ENCODE results near the gene ZNF600.
"Not testable (repeated sequence)": the region's sequence is repeated elsewhere in the genome, so short reads cannot be mapped to it uniquely, and the experiment has no call there.

ZNF600 gene

GRCh38 chr19:52789440-52789839 is 2.8 kb upstream of the ZNF600 start:
- no peak for TF ChIP-seq CTCF (IDR thresholded peaks at IDR 0.05; ENCODE audit: low read depth, low read length, missing control alignments)
- no peak for DNase-seq (ENCODE audit: extremely low read depth, low read depth)
- no peak overlapping the region for H3K4me3 ChIP-seq (replicated peaks; ENCODE audit: low read depth, low read length)

DNA sequence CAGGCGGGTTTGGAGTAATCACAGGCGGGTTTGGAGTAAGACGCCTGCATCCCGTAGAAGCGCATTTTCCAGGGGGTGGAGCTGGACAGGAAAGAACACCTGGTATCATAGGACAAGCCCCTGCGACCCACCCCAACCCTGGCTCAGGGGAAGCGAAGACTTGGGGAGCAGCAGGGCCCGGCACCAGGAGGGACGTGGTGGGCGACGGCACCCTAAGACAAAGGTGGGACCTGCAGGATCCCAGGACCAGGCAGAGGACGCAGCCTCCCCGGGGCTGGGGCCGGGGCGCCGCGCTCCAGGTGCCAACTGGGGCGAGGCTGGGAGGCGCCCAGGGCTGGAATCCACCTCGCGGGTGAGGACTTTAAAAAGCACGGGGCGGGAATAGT is 520 bp downstream of the ZNF600 start:
- DNase-seq (ENCODE audit: extremely low read depth, low read depth), result no peak
- no peak for TF ChIP-seq CTCF (IDR thresholded peaks at IDR 0.05; ENCODE audit: low read depth, low read length, missing control alignments)
- peak overlapping the region; percentile 58 for H3K4me3 ChIP-seq (replicated peaks; ENCODE audit: low read depth, low read length)

GRCh38 chr19:52785506-52785905 is 1.1 kb downstream of the ZNF600 start:
- H3K4me3 ChIP-seq (replicated peaks; ENCODE audit: low read depth, low read length), result no peak overlapping the region; the same call in 1 of the 2 replicates
- DNase-seq (ENCODE audit: extremely low read depth, low read depth), result no peak
- TF ChIP-seq CTCF (IDR thresholded peaks at IDR 0.05; ENCODE audit: low read depth, low read length, missing control alignments), result no peak

GRCh38 chr19:52782864-52783263 is 3.7 kb downstream of the ZNF600 start:
- DNase-seq (ENCODE audit: extremely low read depth, low read depth); H3K4me3 ChIP-seq (replicated peaks; ENCODE audit: low read depth, low read length): not testable (repeated sequence)

GRCh38 chr19:52778811-52779210 is 7.8 kb downstream of the ZNF600 start:
- H3K4me3 ChIP-seq (replicated peaks; ENCODE audit: low read depth, low read length), result no peak overlapping the region
- DNase-seq (ENCODE audit: extremely low read depth, low read depth), result no peak
- no peak for TF ChIP-seq CTCF (IDR thresholded peaks at IDR 0.05; ENCODE audit: low read depth, low read length, missing control alignments)

DNA sequence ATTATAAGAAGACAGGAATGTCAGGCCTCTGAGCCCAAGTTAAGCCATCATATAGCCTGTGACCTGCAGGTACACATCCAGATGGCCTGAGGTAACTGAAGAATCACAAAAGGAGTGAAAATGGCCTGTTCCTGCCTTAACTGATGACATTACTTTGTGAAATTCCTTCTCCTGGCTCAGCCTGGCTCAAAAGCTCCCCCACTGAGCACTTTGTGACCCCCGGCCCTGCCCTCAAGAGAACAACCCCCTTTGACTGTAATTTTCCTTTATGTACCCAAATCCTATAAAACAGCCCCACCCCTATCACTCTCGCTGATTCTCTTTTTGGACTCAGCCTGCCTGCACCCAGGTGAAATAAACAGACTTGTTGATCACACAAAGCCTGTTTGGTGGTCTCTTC is 30.1 kb downstream of the ZNF600 start:
- DNase-seq (ENCODE audit: extremely low read depth, low read depth); H3K4me3 ChIP-seq (replicated peaks; ENCODE audit: low read depth, low read length): not testable (repeated sequence)

GRCh38 chr19:52749780-52750179 is 36.8 kb downstream of the ZNF600 start:
- H3K4me3 ChIP-seq (replicated peaks; ENCODE audit: low read depth, low read length), result no peak overlapping the region
- TF ChIP-seq CTCF (IDR thresholded peaks at IDR 0.05; ENCODE audit: low read depth, low read length, missing control alignments), result no peak
- no peak for DNase-seq (ENCODE audit: extremely low read depth, low read depth)

GRCh38 chr19:52748336-52748950 is 38.1 kb downstream of the ZNF600 start:
- TF ChIP-seq CTCF (IDR thresholded peaks at IDR 0.05; ENCODE audit: low read depth, low read length, missing control alignments), result no peak
- no peak overlapping the region for H3K4me3 ChIP-seq (replicated peaks; ENCODE audit: low read depth, low read length)
- DNase-seq (ENCODE audit: extremely low read depth, low read depth), result no peak

DNA sequence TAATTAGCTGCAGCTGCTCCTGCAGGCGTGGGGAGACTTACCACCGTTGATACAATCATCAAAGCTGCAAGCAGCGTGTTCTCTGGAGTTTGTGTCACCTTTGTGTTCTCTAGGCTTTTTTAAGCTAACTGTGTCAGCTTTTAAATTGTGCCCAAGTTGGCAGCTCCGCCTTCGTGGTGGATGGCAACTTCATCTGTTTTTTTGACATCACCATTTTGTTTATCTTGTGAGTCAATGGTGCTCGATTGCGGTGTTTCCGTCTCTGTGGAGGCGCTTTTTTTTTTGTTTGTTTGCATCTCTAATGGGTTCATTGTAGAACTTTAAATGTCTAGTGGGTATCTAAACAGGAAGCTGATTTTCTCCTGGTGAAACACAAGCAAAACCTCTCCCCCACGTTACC is 40.7 kb downstream of the ZNF600 start:
- not testable (repeated sequence) for DNase-seq (ENCODE audit: extremely low read depth, low read depth); H3K4me3 ChIP-seq (replicated peaks; ENCODE audit: low read depth, low read length)

Data from HFF-Myc (cell line).